HepG2 (cell line): Measurements from ENCODE around the gene TTC22. TPM values are rescaled to one million over a fixed set of nuclear protein-coding genes. Genes with fewer than 3 reads are reported as not detected.
A peak's percentile ranks its signal among the peaks of the same experiment; 100 is the strongest.

Experiments used
- ATAC-seq: fragments of 200-7000 bp; cut with Tn5 transposase; 3 replicates; pipeline ENCODE4 v1.9.1; 2020; ENCODE audit warnings: mild to moderate bottlenecking, moderate library complexity
- BruUV-seq: library from RNA; stranded (reverse); fragments of 400-500 nt; replicated peaks from 2 replicates; lab custom pipeline; 2021; lab: Mats Ljungman, UMichigan
- CTCF ChIA-PET: fragments of 300-600 bp; formaldehyde crosslinking; extraction: SDS; loops from one replicate; lab custom pipeline; 2021; ENCODE audit warnings: low total read pairs, inconsistent platforms, low intra/inter-chr PET ratio; lab: Yijun Ruan, JAX
- POLR2A ChIA-PET: fragments of 350-600 bp; sonication (Branson Sonifier 250); formaldehyde crosslinking; loops from one replicate; lab custom pipeline; 2020; ENCODE audit warnings: antibody characterized with exemption, inconsistent platforms; lab: Yijun Ruan, JAX
- DNase-seq: peaks from one replicate; pipeline ENCODE4 v3.0.0-alpha.2; 2015; ENCODE audit warnings: low spot score
- FAIRE-seq: peaks from 3 replicates; lab custom pipeline; 2011; peaks lifted over from hg19 to GRCh38; lab: Jason Lieb, UNC
- H2AFZ ChIP-seq: one replicate; pipeline ENCODE4 v1.6.1; 2011; ENCODE audit warnings: low read length, inconsistent platforms
- H3K27ac ChIP-seq: fragments of 300-600 bp; 3 replicates; pipeline ENCODE4 v1.8.0; 2011; ENCODE audit warnings: mixed run types, mild to moderate bottlenecking, mixed read lengths, low read length, inconsistent platforms; ENCODE audit not compliant: insufficient read depth; ENCODE audit errors: extremely low read length
- H3K27me3 ChIP-seq, 2 experiments: fragments of 200-600 bp in 1 of 2; 2 replicates in 1 of 2; 3 replicates in 1 of 2; pipeline versions ENCODE4 v1.6.0 to v1.8.0; 2011; ENCODE audit warnings: low read length in 2 of 2, mild to moderate bottlenecking in 2 of 2, moderate library complexity in 2 of 2, inconsistent platforms in 1 of 2; ENCODE audit not compliant: insufficient read depth in 2 of 2, control insufficient read depth in 1 of 2
- H3K36me3 ChIP-seq, 2 experiments: fragments of 200-600 bp in 1 of 2; replicated peaks in 1 of 2; 2 replicates in 1 of 2; 3 replicates in 1 of 2; pipeline versions ENCODE4 v1.5.1 to v1.8.0; 2011; ENCODE audit warnings: low read length in 2 of 2, inconsistent platforms in 1 of 2; ENCODE audit not compliant: insufficient read depth in 2 of 2, control insufficient read depth in 1 of 2
- H3K4me1 ChIP-seq: 2 replicates; pipeline ENCODE4 v1.5.1; 2012; ENCODE audit warnings: low read length, inconsistent platforms; ENCODE audit not compliant: insufficient read depth
- H3K4me2 ChIP-seq: 2 replicates; pipeline ENCODE4 v1.6.0; 2011; ENCODE audit warnings: low read depth, low read length, inconsistent platforms
- H3K4me3 ChIP-seq, 3 experiments: fragments of 200-600 bp in 1 of 3; sonication (generic), shearing (Covaris generic) in 1 of 3; replicated peaks in 1 of 3; 2 replicates each; pipeline ENCODE4 v1.5.1; 2011 to 2016; ENCODE audit warnings: low read length in 3 of 3, inconsistent platforms in 2 of 3, low read depth in 2 of 3, mild to moderate bottlenecking in 2 of 3, control low read depth in 1 of 3, mixed read lengths in 1 of 3; ENCODE audit not compliant: insufficient read depth in 1 of 3
- H3K79me2 ChIP-seq: one replicate; pipeline ENCODE4 v1.6.1; 2011; ENCODE audit warnings: low read length, inconsistent platforms; ENCODE audit not compliant: insufficient read depth
- H3K9ac ChIP-seq: 2 replicates; pipeline ENCODE4 v1.6.0; 2011; ENCODE audit warnings: mild to moderate bottlenecking, low read depth, low read length, inconsistent platforms; ENCODE audit not compliant: insufficient read depth
- H3K9me3 ChIP-seq: 2 replicates; pipeline ENCODE4 v1.5.1; 2012; ENCODE audit warnings: mild to moderate bottlenecking, low read length
- H4K20me1 ChIP-seq: 2 replicates; pipeline ENCODE4 v1.6.0; 2011; ENCODE audit warnings: inconsistent platforms, mild to moderate bottlenecking, low read length, moderate library complexity; ENCODE audit not compliant: insufficient read depth
- ARNTL ChIP-seq: sonication (generic); formaldehyde crosslinking; IDR thresholded peaks from 2 replicates; pipeline ENCODE4 v1.4.0; 2020; ENCODE audit warnings: mild to moderate bottlenecking, missing genetic modification reagents
- CEBPB ChIP-seq: IDR thresholded peaks from 2 replicates; pipeline ENCODE4 v1.6.1; 2011; ENCODE audit warnings: low read depth, low read length, improper control_type of control experiment, borderline replicate concordance
- FOXJ3 ChIP-seq: sonication (generic); formaldehyde crosslinking; IDR thresholded peaks from 2 replicates; pipeline ENCODE4 v1.4.0; 2020; ENCODE audit warnings: missing genetic modification reagents, mild to moderate bottlenecking, borderline replicate concordance
- GATAD1 ChIP-seq: IDR thresholded peaks from 2 replicates; pipeline ENCODE4 v1.6.1; 2016; ENCODE audit warnings: missing genetic modification reagents, missing compliant biosample characterization
- HOXA3 ChIP-seq: sonication (generic); formaldehyde crosslinking; IDR thresholded peaks from 2 replicates; pipeline ENCODE4 v1.5.0; 2020; ENCODE audit warnings: missing genetic modification reagents
- REL ChIP-seq: sonication (generic); formaldehyde crosslinking; conservative IDR thresholded peaks from 2 replicates; pipeline ENCODE4 v1.8.0; 2022; ENCODE audit warnings: mild to moderate bottlenecking, missing genetic modification reagents, moderate library complexity
- ZNF230 ChIP-seq: sonication (generic); formaldehyde crosslinking; IDR thresholded peaks from 2 replicates; pipeline ENCODE4 v1.4.0; 2020; ENCODE audit warnings: mild to moderate bottlenecking, missing genetic modification reagents
- WGBS: methylation state at CpG from one replicate; pipeline ENCODE4 v1.1.6; 2017; ENCODE audit warnings: low lambda C conversion rate; 5-methylcytosine and 5-hydroxymethylcytosine counted together
- in situ Hi-C: cut with HindIII; loops from 2 replicates; pipeline ENCODE4 v1.10.0; 2017; ENCODE audit warnings: low pct_unique_long_range_greater_than_20kb; ENCODE audit not compliant: extremely low pct_ligation_motif_present
- intact Hi-C: fragments of 100-400 bp; cut with micrococcal nuclease; formaldehyde crosslinking; loops from one replicate; pipeline ENCODE4 v1.10.0; 2022; ENCODE audit not compliant: unreplicated experiment
- polyA plus RNA-seq, 8 experiments: library from polyadenylated mRNA; depleted of rRNA in 3 of 8; stranded (reverse) in 7 of 8; unstranded in 1 of 8; fragments of >200 nt; fragmentation: Illumina TruSeq in 4 of 8; extraction: Trizol in 4 of 8; gene quantifications; 2 replicates each; pipeline versions ENCODE4 v1.2.1 to v1.2.3, GENCODE V29; 2011 to 2016; ENCODE audit warnings: low read depth in 4 of 8, missing spikeins in 1 of 8, mixed read lengths in 1 of 8; ENCODE audit not compliant: insufficient read depth in 1 of 8
- total RNA-seq, 5 experiments: library from RNA; depleted of rRNA; stranded (reverse); fragments of >200 nt; fragmentation: Illumina TruSeq; extraction: Trizol; gene quantifications; 2 replicates each; pipeline ENCODE4 v1.2.3, GENCODE V29; 2016; ENCODE audit warnings: low read depth in 1 of 5
- TF ChIP-seq, protein P1 (sequence below): sonication (generic); formaldehyde crosslinking; IDR thresholded peaks from 2 replicates; pipeline ENCODE4 v1.4.0; 2020; ENCODE audit warnings: missing genetic modification reagents, borderline replicate concordance
- TF ChIP-seq, protein P2 (sequence below): sonication (generic); formaldehyde crosslinking; IDR thresholded peaks from 2 replicates; pipeline ENCODE4 v1.4.0; 2020; ENCODE audit warnings: missing genetic modification reagents, mild to moderate bottlenecking, borderline replicate concordance
- TF ChIP-seq, protein P3 (sequence below): sonication (generic); formaldehyde crosslinking; IDR thresholded peaks from 2 replicates; pipeline ENCODE4 v1.5.1; 2020; ENCODE audit warnings: missing genetic modification reagents, mild to moderate bottlenecking, borderline replicate concordance

The TTC22 gene
- total and polyA plus RNA-seq, 2 of the 13 experiments (the other 11 are each of a cell fraction or from before 2014, with no cell fraction given) = not detected

DNA sequence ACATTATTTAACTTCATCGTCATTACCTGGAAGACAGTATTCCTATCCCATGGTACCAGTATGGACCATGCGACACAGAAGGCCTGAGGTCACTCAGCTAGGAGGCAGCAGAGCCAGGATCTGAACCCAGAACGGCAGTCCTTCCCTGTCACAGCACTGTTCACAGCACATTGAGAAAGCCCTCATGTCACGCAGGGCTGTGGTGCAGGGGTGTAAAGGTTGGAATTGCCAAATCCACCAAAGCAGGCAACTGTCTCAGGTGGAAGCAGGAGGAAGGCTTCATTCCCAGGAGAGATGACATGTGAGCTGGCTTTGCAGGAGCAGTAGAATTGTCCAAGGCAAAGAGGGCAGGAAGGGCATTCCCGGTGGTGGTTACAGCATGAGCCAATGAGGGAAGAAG, 9.9 kb upstream of the TTC22 start:
- no peak for ATAC-seq
- H3K27me3 ChIP-seq = peaks cover 3 to 31% of the 10 kb centered on the region in 2 experiments; a peak in 3 of 5 replicates
- no peaks in the 10 kb centered on the region for H3K36me3 ChIP-seq
- H3K27ac ChIP-seq = no peak overlapping the region
- H3K9me3 ChIP-seq = no peaks in the 10 kb centered on the region
- POLR2A ChIA-PET = interaction anchor here (0.6 to 1.7 kb wide), 2 partner anchors 108 to 404 kb away, joined by 3 to 4 read pairs; no protein-coding TSS in a partner anchor
- H3K9ac ChIP-seq = no peak overlapping the region
- H2AFZ ChIP-seq = no peak overlapping the region
- 27% methylated on average over 5 of the region's 5 CpGs for WGBS
- no peak overlapping the region for H3K4me3 ChIP-seq
- in situ Hi-C loops = loop anchor here (5.0 to 10.0 kb wide), 2 partner anchors 139 to 184 kb away; partner anchors contain the start of gene BSND
- no peaks in the 10 kb centered on the region for H3K79me2 ChIP-seq
- intact Hi-C loops = no loop called here
- DNase-seq = no peak
- H4K20me1 ChIP-seq = no peaks in the 10 kb centered on the region
- CTCF ChIA-PET = interaction anchor here (1.5 to 1.6 kb wide), 2 partner anchors 17 to 139 kb away, joined by 4 to 14 read pairs; no protein-coding TSS in a partner anchor
- no TSS peak for BruUV-seq
- FAIRE-seq = no peak
- TF ChIP-seq FOXJ3 (CRISPR knock-in tag) = no peak
- 0 out of 2 replicates have a peak, but pooled peaks have one; percentile 3 for TF ChIP-seq CEBPB
- H3K4me2 ChIP-seq = no peak overlapping the region
- peaks cover 46% of the 10 kb centered on the region for H3K4me1 ChIP-seq

DNA sequence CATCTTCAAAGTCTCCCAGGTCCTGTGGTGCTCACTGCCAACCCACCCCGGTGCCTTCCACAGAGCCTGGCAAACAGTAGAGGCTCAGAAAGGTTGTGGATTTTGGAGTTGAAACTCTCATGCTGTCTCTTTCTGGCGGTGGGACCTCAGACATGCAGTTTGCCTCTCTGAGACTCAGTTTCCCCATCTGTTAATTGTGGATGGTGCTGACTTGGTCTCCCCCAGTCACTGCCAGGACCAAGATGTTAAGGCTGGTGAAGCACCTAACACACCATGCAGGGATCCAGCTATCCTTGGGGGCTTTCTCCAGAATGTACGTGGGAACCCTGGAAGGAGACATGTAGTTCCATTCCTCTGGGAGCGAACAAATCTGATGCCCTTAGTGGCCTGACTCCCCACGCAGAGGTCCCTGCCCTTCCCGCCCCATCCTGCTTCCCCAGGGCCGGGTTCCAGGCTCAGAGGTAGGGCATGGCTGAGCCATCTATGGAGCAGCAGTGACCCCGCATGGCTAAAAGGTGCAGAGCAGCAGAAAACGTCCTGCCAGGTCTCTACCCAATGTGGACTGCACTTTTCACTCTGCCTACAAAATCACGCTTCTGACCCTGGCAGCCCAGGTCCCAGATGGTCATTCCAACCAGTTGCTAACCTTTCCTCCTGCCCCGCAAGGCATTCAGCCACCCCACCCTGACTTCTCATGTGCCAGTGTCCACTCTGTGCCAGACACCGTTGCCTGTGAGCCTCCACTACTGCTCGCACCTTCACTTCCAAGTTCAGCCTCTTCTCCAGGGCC, 9.2 kb upstream of the TTC22 start:
- FAIRE-seq = peak; percentile 88
- H3K36me3 ChIP-seq = no peaks in the 10 kb centered on the region
- H3K4me3 ChIP-seq = no peak overlapping the region; a peak in 1 of 6 replicates
- no peaks in the 10 kb centered on the region for H4K20me1 ChIP-seq
- H3K4me2 ChIP-seq = peak overlapping the region; percentile 42
- BruUV-seq = no TSS peak
- no peaks in the 10 kb centered on the region for H3K9me3 ChIP-seq
- peaks cover 46% of the 10 kb centered on the region for H3K4me1 ChIP-seq
- H3K9ac ChIP-seq = no peak overlapping the region
- WGBS = 12% methylated on average over 9 of the region's 13 CpGs
- H3K27ac ChIP-seq = no peak overlapping the region
- peaks cover 3 to 27% of the 10 kb centered on the region in 2 experiments; a peak in 3 of 5 replicates for H3K27me3 ChIP-seq
- H3K79me2 ChIP-seq = no peaks in the 10 kb centered on the region
- intact Hi-C loops = loop anchor here (1.0 kb wide), 1 partner anchor 138 kb away; no protein-coding TSS in a partner anchor
- CTCF ChIA-PET = interaction anchor here (1.5 to 1.6 kb wide), 2 partner anchors 16 to 138 kb away, joined by 4 to 14 read pairs; no protein-coding TSS in a partner anchor
- POLR2A ChIA-PET = interaction anchor here (0.6 to 1.7 kb wide), 2 partner anchors 109 to 403 kb away, joined by 3 to 4 read pairs; no protein-coding TSS in a partner anchor
- no peak overlapping the region for H2AFZ ChIP-seq
- ATAC-seq = peak; percentile 93
- DNase-seq = peak; percentile 42
- in situ Hi-C loops = loop anchor here (5.0 to 10.0 kb wide), 2 partner anchors 138 to 184 kb away; partner anchors contain the start of gene BSND
- TF ChIP-seq, protein P1, sequence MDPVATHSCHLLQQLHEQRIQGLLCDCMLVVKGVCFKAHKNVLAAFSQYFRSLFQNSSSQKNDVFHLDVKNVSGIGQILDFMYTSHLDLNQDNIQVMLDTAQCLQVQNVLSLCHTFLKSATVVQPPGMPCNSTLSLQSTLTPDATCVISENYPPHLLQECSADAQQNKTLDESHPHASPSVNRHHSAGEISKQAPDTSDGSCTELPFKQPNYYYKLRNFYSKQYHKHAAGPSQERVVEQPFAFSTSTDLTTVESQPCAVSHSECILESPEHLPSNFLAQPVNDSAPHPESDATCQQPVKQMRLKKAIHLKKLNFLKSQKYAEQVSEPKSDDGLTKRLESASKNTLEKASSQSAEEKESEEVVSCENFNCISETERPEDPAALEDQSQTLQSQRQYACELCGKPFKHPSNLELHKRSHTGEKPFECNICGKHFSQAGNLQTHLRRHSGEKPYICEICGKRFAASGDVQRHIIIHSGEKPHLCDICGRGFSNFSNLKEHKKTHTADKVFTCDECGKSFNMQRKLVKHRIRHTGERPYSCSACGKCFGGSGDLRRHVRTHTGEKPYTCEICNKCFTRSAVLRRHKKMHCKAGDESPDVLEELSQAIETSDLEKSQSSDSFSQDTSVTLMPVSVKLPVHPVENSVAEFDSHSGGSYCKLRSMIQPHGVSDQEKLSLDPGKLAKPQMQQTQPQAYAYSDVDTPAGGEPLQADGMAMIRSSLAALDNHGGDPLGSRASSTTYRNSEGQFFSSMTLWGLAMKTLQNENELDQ (CRISPR knock-in tag) = no peak; the same call in 1 of the 2 replicates
- TF ChIP-seq, protein P2, sequence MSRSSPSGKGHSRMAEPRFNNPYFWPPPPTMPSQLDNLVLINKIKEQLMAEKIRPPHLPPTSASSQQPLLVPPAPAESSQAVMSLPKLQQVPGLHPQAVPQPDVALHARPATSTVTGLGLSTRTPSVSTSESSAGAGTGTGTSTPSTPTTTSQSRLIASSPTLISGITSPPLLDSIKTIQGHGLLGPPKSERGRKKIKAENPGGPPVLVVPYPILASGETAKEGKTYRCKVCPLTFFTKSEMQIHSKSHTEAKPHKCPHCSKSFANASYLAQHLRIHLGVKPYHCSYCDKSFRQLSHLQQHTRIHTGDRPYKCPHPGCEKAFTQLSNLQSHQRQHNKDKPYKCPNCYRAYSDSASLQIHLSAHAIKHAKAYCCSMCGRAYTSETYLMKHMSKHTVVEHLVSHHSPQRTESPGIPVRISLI (CRISPR knock-in tag) = no peak
- TF ChIP-seq, protein P3, sequence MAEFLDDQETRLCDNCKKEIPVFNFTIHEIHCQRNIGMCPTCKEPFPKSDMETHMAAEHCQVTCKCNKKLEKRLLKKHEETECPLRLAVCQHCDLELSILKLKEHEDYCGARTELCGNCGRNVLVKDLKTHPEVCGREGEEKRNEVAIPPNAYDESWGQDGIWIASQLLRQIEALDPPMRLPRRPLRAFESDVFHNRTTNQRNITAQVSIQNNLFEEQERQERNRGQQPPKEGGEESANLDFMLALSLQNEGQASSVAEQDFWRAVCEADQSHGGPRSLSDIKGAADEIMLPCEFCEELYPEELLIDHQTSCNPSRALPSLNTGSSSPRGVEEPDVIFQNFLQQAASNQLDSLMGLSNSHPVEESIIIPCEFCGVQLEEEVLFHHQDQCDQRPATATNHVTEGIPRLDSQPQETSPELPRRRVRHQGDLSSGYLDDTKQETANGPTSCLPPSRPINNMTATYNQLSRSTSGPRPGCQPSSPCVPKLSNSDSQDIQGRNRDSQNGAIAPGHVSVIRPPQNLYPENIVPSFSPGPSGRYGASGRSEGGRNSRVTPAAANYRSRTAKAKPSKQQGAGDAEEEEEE (CRISPR knock-in tag) = no peak
- TF ChIP-seq HOXA3 (no peak), REL (CRISPR knock-in tag) (no peak), ZNF230 (CRISPR knock-in tag) (no peak), ARNTL (CRISPR knock-in tag) (no peak), GATAD1 (CRISPR knock-in tag) (no peak)
